PC-3 (cell line): ENCODE results near the gene UPK1A. TPM values are rescaled to one million over a fixed set of nuclear protein-coding genes. Genes with fewer than 3 reads are reported as not detected.

Source experiments
- ATAC-seq: fragments of 200-7000 bp; cut with Tn5 transposase; 2 replicates; pipeline ENCODE4 v1.9.1; 2020; ENCODE audit warnings: mild to moderate bottlenecking, moderate library complexity
- BruUV-seq: library from RNA; stranded (reverse); fragments of 400-500 nt; replicated peaks from 2 replicates; lab custom pipeline; 2021; lab: Mats Ljungman, UMichigan
- CTCF ChIA-PET: fragments of 300-600 bp; sonication (Branson Sonifier 250); formaldehyde crosslinking; loops from one replicate; lab custom pipeline; 2022; ENCODE audit warnings: antibody characterized with exemption; lab: Charles Lee
- POLR2A ChIA-PET: fragments of 300-600 bp; sonication (Branson Sonifier 250); formaldehyde crosslinking; loops from one replicate; lab custom pipeline; 2022; ENCODE audit warnings: antibody characterized with exemption; ENCODE audit not compliant: unreplicated experiment; lab: Charles Lee
- DNase-seq: peaks from one replicate; pipeline ENCODE4 v3.0.0-alpha.2; 2015
- H2AFZ ChIP-seq: fragments of 300-600 bp; sonication (generic); 2 replicates; pipeline ENCODE4 v1.6.0; 2016; ENCODE audit warnings: antibody characterized with exemption, low read length
- H3F3A ChIP-seq: fragments of 300-600 bp; sonication (generic); one replicate; pipeline ENCODE4 v1.6.0; 2017; ENCODE audit warnings: antibody characterized with exemption, low read length, control low read depth, mild to moderate bottlenecking; ENCODE audit not compliant: unreplicated experiment
- H3K27ac ChIP-seq: fragments of 300-600 bp; sonication (generic); 2 replicates; pipeline ENCODE4 v1.5.1; 2016; ENCODE audit warnings: mild to moderate bottlenecking, low read length
- H3K27me3 ChIP-seq: fragments of 300-600 bp; sonication (generic); 2 replicates; pipeline ENCODE4 v1.6.1; 2016; ENCODE audit warnings: low read length, mixed read lengths
- H3K36me3 ChIP-seq: fragments of 300-600 bp; sonication (generic); 2 replicates; pipeline ENCODE4 v1.6.1; 2016; ENCODE audit warnings: low read depth, mixed run types, low read length, mixed read lengths
- H3K4me1 ChIP-seq: fragments of 300-600 bp; sonication (generic); 2 replicates; pipeline ENCODE4 v1.5.1; 2016; ENCODE audit warnings: low read length; ENCODE audit not compliant: insufficient read depth
- H3K4me2 ChIP-seq: fragments of 300-600 bp; sonication (generic); 2 replicates; pipeline ENCODE4 v1.6.0; 2016; ENCODE audit warnings: low read length
- H3K4me3 ChIP-seq: fragments of 300-600 bp; sonication (generic); 2 replicates; pipeline ENCODE4 v1.5.1; 2016; ENCODE audit warnings: mild to moderate bottlenecking, low read length, mixed read lengths
- H3K79me2 ChIP-seq: fragments of 300-600 bp; sonication (generic); 2 replicates; pipeline ENCODE4 v1.6.1; 2017; ENCODE audit warnings: low read length, mixed read lengths
- H3K9ac ChIP-seq: fragments of 300-600 bp; sonication (generic); 2 replicates; pipeline ENCODE4 v1.6.0; 2016; ENCODE audit warnings: mild to moderate bottlenecking, low read length
- H3K9me2 ChIP-seq: fragments of 300-600 bp; sonication (generic); replicated peaks from 2 replicates; pipeline ENCODE4 v1.6.1; 2016; ENCODE audit warnings: mixed run types, low read length, mixed read lengths
- H3K9me3 ChIP-seq: fragments of 300-600 bp; sonication (generic); 2 replicates; pipeline ENCODE4 v1.6.1; 2016; ENCODE audit warnings: low read length, mixed read lengths
- H4K20me1 ChIP-seq: fragments of 300-600 bp; sonication (generic); 2 replicates; pipeline ENCODE4 v1.6.1; 2016; ENCODE audit warnings: low read length, mixed read lengths
- EZH2 ChIP-seq: fragments of 300-600 bp; sonication (generic); IDR thresholded peaks from one replicate; pipeline ENCODE4 v1.6.1; 2017; ENCODE audit warnings: antibody characterized with exemption, mild to moderate bottlenecking, low read length; ENCODE audit not compliant: unreplicated experiment
- EZH2phosphoT487 ChIP-seq: fragments of 300-600 bp; sonication (generic); IDR thresholded peaks from 2 replicates; pipeline ENCODE4 v1.6.1; 2018; ENCODE audit warnings: mild to moderate bottlenecking, antibody characterized with exemption, low read length, borderline replicate concordance
- intact Hi-C: fragments of 100-400 bp; cut with micrococcal nuclease; formaldehyde crosslinking; loops from 2 replicates; pipeline ENCODE4 v1.9.0; 2023
- total RNA-seq: library from RNA; depleted of rRNA; stranded (reverse); fragments of >200 nt; gene quantifications from 2 replicates; pipeline ENCODE4 v1.2.3, GENCODE V29; 2014
- TF ChIP-seq, protein P1 (sequence below): fragments of 300-600 bp; sonication (generic); conservative IDR thresholded peaks from 2 replicates; pipeline ENCODE4 v1.5.1; 2017; ENCODE audit warnings: antibody characterized with exemption, low read depth, mild to moderate bottlenecking, low read length

UPK1A gene
- total RNA-seq, 1 experiment from 2014 or later, result not detected

DNA sequence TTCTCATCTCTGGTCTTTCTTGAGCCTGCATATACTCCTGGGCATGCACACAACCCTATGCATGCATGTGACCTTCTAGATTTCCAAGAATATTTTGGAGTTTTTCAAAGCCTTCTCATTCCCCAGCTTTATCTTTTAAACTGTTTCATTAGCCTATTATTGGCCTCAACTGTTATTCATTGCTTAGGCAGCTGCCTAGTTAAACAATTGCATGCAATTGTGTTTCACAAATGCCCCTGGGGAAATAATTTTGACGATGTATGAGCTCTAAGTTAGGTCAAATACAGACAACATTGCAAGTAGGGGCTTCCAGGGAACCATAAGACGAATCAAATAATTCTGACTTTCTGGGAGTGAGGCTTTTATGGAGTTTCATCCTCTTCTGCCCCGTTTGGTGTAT lies 2.3 kb upstream of the UPK1A start:
- H2AFZ ChIP-seq, result no peak overlapping the region
- CTCF ChIA-PET, result no interaction called here
- H3K36me3 ChIP-seq, result no peaks in the 10 kb centered on the region
- intact Hi-C loops, result no loop called here
- H3K4me3 ChIP-seq, result no peak overlapping the region
- no peaks in the 10 kb centered on the region for H3K9me3 ChIP-seq
- no TSS peak for BruUV-seq
- no peaks in the 10 kb centered on the region for H4K20me1 ChIP-seq
- H3K27ac ChIP-seq, result no peak overlapping the region
- POLR2A ChIA-PET, result no interaction called here
- no peaks in the 10 kb centered on the region for H3F3A ChIP-seq
- no peaks in the 10 kb centered on the region for H3K9me2 ChIP-seq
- ATAC-seq (no peak), DNase-seq (no peak)
- H3K79me2 ChIP-seq, result no peaks in the 10 kb centered on the region
- no peaks in the 10 kb centered on the region for H3K27me3 ChIP-seq
- H3K4me1 ChIP-seq, result no peaks in the 10 kb centered on the region
- H3K9ac ChIP-seq, result no peak overlapping the region
- H3K4me2 ChIP-seq, result no peak overlapping the region
- no peak for TF ChIP-seq EZH2
- TF ChIP-seq EZH2phosphoT487, result no peak
- TF ChIP-seq, protein P1, sequence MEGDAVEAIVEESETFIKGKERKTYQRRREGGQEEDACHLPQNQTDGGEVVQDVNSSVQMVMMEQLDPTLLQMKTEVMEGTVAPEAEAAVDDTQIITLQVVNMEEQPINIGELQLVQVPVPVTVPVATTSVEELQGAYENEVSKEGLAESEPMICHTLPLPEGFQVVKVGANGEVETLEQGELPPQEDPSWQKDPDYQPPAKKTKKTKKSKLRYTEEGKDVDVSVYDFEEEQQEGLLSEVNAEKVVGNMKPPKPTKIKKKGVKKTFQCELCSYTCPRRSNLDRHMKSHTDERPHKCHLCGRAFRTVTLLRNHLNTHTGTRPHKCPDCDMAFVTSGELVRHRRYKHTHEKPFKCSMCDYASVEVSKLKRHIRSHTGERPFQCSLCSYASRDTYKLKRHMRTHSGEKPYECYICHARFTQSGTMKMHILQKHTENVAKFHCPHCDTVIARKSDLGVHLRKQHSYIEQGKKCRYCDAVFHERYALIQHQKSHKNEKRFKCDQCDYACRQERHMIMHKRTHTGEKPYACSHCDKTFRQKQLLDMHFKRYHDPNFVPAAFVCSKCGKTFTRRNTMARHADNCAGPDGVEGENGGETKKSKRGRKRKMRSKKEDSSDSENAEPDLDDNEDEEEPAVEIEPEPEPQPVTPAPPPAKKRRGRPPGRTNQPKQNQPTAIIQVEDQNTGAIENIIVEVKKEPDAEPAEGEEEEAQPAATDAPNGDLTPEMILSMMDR, result no peak

DNA sequence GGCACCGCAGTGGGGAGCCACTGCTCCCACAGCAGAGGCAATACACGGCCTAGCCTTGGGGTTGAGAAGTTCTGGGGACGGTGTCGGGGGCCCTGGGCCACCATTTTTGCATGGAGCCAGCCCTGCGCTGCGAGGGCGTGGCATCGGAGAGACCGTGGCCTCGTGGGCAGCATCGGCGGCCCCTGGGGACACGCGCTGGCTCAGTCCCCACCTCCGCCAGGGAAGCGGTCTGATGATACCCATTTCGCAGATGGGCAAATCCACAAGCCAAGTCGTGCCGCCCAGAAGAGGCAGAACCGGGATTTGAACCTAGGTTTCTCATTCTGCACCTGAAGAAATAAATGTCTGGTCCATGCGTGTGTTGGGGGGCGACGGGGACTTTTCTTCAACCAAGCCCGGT lies 1.2 kb upstream of the UPK1A start:
- H4K20me1 ChIP-seq, result no peaks in the 10 kb centered on the region
- no peak overlapping the region for H3K4me3 ChIP-seq
- H3K27ac ChIP-seq, result no peak overlapping the region
- H3K9me2 ChIP-seq, result no peaks in the 10 kb centered on the region
- ChIA-PET CTCF (no interaction called here), POLR2A (no interaction called here)
- no peaks in the 10 kb centered on the region for H3K4me1 ChIP-seq
- H3K9me3 ChIP-seq, result no peaks in the 10 kb centered on the region
- intact Hi-C loops, result no loop called here
- H3K79me2 ChIP-seq, result no peaks in the 10 kb centered on the region
- H3K9ac ChIP-seq, result no peak overlapping the region
- no TSS peak for BruUV-seq
- H2AFZ ChIP-seq, result no peak overlapping the region
- ATAC-seq, result no peak
- no peaks in the 10 kb centered on the region for H3K36me3 ChIP-seq
- no peaks in the 10 kb centered on the region for H3F3A ChIP-seq
- 0 out of 2 replicates have a peak, but pooled peaks cover 4% of the 10 kb centered on the region for H3K27me3 ChIP-seq
- TF ChIP-seq EZH2phosphoT487 (no peak), EZH2 (no peak)
- TF ChIP-seq, protein P1, result no peak
- DNase-seq, result no peak
- no peak overlapping the region for H3K4me2 ChIP-seq

DNA sequence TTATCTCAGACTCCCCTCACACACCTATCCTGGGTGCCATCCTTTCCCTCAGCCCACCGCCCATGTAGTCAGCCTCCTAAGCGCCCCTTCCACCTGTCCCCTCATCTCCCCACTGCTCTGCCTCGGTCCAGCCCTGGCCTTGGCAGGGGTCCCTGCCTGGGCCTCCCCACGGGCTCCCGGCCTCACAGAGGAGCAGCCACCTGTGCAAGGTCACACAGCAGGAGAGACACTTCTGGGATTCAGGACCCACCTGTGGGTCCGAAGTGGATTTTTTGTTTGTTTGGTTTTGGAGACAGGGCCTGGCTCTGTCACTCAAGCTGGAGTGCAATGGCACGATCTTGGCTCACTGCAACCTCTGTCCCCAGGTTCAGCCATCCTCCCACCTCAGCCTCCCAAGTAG lies 713 bp upstream of the UPK1A start:
- no TSS peak for BruUV-seq
- no peak for ATAC-seq
- 0 out of 2 replicates have a peak, but pooled peaks cover 4% of the 10 kb centered on the region for H3K27me3 ChIP-seq
- intact Hi-C loops, result no loop called here
- TF ChIP-seq EZH2 (no peak), EZH2phosphoT487 (no peak)
- TF ChIP-seq, protein P1, result no peak
- no peaks in the 10 kb centered on the region for H4K20me1 ChIP-seq
- no peaks in the 10 kb centered on the region for H3K36me3 ChIP-seq
- H3K4me1 ChIP-seq, result no peaks in the 10 kb centered on the region
- H3F3A ChIP-seq, result no peaks in the 10 kb centered on the region
- DNase-seq, result no peak
- H3K27ac ChIP-seq, result no peak overlapping the region
- POLR2A ChIA-PET, result no interaction called here
- H3K9me3 ChIP-seq, result no peaks in the 10 kb centered on the region
- CTCF ChIA-PET, result no interaction called here
- no peaks in the 10 kb centered on the region for H3K9me2 ChIP-seq
- no peak overlapping the region for H3K4me3 ChIP-seq
- H2AFZ ChIP-seq, result no peak overlapping the region
- H3K9ac ChIP-seq, result no peak overlapping the region
- no peak overlapping the region for H3K4me2 ChIP-seq
- no peaks in the 10 kb centered on the region for H3K79me2 ChIP-seq
